ENCODE results near the gene NELL1. TPM values are rescaled to one million over a fixed set of nuclear protein-coding genes. Genes with fewer than 3 reads are reported as not detected.

NELL1 gene
- total RNA-seq, 4 donors from 2014 or later = 0.27 TPM; not detected in 3

- no peaks in the 10 kb centered on the region for H3K9me3 ChIP-seq
- no peaks in the 10 kb centered on the region for H3K27me3 ChIP-seq
- in situ Hi-C loops (cut with MboI; ENCODE audit: low pct_ligation_motif_present in 1 of 4, low pct_unique_long_range_greater_than_20kb in 1 of 4, low sequenced_read_pairs in 3 of 4) = loop anchor here in 2 of 4 donors (25.0 kb wide), 2 partner anchors 850 to 875 kb away; partner anchors contain the start of gene NELL1 (in 1 of the 2)
- DNase-seq = peak; percentile 28
- H3K4me3 ChIP-seq = no peak overlapping the region
- 25 to 58% methylated on average over 1 to 2 of the region's 2 CpGs for WGBS, 2 donors (ENCODE audit: low coverage in 1 of 2)
- H3K4me1 ChIP-seq = no peaks in the 10 kb centered on the region
- intact Hi-C loops (cut with DNase I; ENCODE audit: low total_unique reads) = no loop called here
- H3K27ac ChIP-seq = no peak overlapping the region
- TF ChIP-seq, protein P1, sequence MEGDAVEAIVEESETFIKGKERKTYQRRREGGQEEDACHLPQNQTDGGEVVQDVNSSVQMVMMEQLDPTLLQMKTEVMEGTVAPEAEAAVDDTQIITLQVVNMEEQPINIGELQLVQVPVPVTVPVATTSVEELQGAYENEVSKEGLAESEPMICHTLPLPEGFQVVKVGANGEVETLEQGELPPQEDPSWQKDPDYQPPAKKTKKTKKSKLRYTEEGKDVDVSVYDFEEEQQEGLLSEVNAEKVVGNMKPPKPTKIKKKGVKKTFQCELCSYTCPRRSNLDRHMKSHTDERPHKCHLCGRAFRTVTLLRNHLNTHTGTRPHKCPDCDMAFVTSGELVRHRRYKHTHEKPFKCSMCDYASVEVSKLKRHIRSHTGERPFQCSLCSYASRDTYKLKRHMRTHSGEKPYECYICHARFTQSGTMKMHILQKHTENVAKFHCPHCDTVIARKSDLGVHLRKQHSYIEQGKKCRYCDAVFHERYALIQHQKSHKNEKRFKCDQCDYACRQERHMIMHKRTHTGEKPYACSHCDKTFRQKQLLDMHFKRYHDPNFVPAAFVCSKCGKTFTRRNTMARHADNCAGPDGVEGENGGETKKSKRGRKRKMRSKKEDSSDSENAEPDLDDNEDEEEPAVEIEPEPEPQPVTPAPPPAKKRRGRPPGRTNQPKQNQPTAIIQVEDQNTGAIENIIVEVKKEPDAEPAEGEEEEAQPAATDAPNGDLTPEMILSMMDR (IDR thresholded peaks at IDR 0.05) = peak in 3 of 5 experiments; percentile 11 to 38 (median 30)
- TF ChIP-seq EP300 (IDR thresholded peaks at IDR 0.05; ENCODE audit: low read depth) = no peak
- no peaks in the 10 kb centered on the region for H3K36me3 ChIP-seq
These were observed 842.6 kb downstream of the NELL1 start for GRCh38 chr11:21511835-21512440.

DNA sequence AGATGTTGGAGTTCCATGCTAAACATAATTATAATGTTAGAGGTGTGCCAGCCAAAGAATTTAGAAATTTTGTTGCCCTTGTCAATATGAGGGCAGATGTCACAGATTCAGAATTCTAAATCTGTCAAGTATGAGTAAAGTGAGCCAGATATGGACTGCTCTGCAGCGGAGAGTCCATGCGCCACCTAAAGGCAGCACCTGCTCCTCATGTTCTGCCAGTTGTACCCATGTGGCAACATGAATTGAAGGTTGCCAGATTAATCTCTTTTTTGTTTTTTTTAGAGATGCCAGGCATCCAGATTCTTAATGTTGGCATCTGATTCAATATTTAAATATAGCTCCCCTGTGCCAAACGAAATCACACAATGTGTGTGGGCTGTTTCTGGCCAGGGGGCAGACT, 844.9 kb downstream of the NELL1 start:
- no peaks in the 10 kb centered on the region for H3K4me1 ChIP-seq
- WGBS, 2 donors (ENCODE audit: low coverage in 1 of 2) = 0 to 49% methylated on average over 1 to 3 of the region's 3 CpGs
- H3K27me3 ChIP-seq = no peaks in the 10 kb centered on the region
- no peak overlapping the region for H3K27ac ChIP-seq
- no peaks in the 10 kb centered on the region for H3K36me3 ChIP-seq
- in situ Hi-C loops (cut with MboI; ENCODE audit: low pct_ligation_motif_present in 1 of 4, low pct_unique_long_range_greater_than_20kb in 1 of 4, low sequenced_read_pairs in 3 of 4) (loop anchor here in 2 of 4 donors (25.0 kb wide), 2 partner anchors 852 to 877 kb away; partner anchors contain the start of gene NELL1 (in 1 of the 2)), intact Hi-C loops (cut with DNase I; ENCODE audit: low total_unique reads) (no loop called here)
- TF ChIP-seq POLR2A (IDR thresholded peaks at IDR 0.05) (no peak), POLR2AphosphoS5 (IDR thresholded peaks at IDR 0.05) (no peak), EP300 (IDR thresholded peaks at IDR 0.05; ENCODE audit: low read depth) (no peak)
- TF ChIP-seq, protein P1 (IDR thresholded peaks at IDR 0.05) = no peak
- no peak overlapping the region for H3K4me3 ChIP-seq
- DNase-seq = no peak
- no peaks in the 10 kb centered on the region for H3K9me3 ChIP-seq

DNA sequence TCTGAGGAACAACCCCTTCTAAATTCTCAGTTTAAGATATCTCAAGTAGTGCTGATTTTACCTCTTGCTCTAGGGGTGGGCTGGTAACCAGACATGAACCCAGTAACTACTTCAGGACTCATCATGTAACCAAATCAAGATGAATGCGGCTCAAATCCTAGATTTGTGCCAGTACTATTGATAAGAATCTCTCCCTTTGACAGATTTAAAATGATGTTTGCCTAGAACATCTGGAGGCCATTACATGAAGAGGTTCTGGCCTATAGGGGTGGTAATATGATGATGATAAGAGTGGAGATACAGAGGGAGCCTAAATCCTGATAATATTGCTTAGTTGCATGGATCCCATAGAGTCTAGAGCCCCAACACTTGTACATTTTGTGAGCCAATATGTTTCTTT, 850.9 kb downstream of the NELL1 start:
- in situ Hi-C loops (cut with MboI; ENCODE audit: low pct_ligation_motif_present in 1 of 4, low pct_unique_long_range_greater_than_20kb in 1 of 4, low sequenced_read_pairs in 3 of 4) = loop anchor here in 2 of 4 donors (25.0 kb wide), 2 partner anchors 858 to 883 kb away; partner anchors contain the start of gene NELL1 (in 1 of the 2)
- H3K27me3 ChIP-seq = no peaks in the 10 kb centered on the region
- no peak overlapping the region for H3K4me3 ChIP-seq
- TF ChIP-seq, protein P1 (IDR thresholded peaks at IDR 0.05) = no peak
- TF ChIP-seq EP300 (IDR thresholded peaks at IDR 0.05; ENCODE audit: low read depth) (no peak), POLR2AphosphoS5 (IDR thresholded peaks at IDR 0.05) (no peak), POLR2A (IDR thresholded peaks at IDR 0.05) (no peak)
- no peaks in the 10 kb centered on the region for H3K36me3 ChIP-seq
- H3K9me3 ChIP-seq = no peaks in the 10 kb centered on the region
- intact Hi-C loops (cut with DNase I; ENCODE audit: low total_unique reads) = loop anchor here (10.0 kb wide), 1 partner anchor 1515 kb away; no protein-coding TSS in a partner anchor
- no peak for DNase-seq
- H3K27ac ChIP-seq = no peak overlapping the region
- H3K4me1 ChIP-seq = no peaks in the 10 kb centered on the region
- WGBS, 2 donors (ENCODE audit: low coverage in 1 of 2) = 63 to 93% methylated on average over 1 of the region's 1 CpG

DNA sequence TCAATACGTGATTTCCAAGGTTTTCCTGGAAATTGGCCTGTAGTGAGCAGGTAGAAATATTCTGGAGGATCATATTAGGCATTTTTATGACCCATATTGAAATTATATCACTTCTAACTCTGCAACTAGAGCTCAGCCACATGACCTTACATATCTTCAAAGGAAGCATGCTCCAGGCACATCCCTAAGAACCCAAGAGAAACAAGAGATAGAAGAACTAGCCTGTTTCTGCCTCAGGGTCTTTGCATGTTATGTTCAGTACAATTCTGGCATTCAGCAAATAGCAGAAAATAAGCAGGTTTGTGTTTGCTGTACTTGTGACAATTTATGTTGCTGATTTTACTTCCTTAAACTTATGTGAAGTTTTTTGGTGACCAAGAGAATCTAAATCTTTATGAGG, 859.8 kb downstream of the NELL1 start:
- no peaks in the 10 kb centered on the region for H3K9me3 ChIP-seq
- H3K27me3 ChIP-seq = no peaks in the 10 kb centered on the region
- H3K27ac ChIP-seq = no peak overlapping the region
- no peak overlapping the region for H3K4me3 ChIP-seq
- no peaks in the 10 kb centered on the region for H3K36me3 ChIP-seq
- no peaks in the 10 kb centered on the region for H3K4me1 ChIP-seq
- TF ChIP-seq POLR2AphosphoS5 (IDR thresholded peaks at IDR 0.05) (no peak), EP300 (IDR thresholded peaks at IDR 0.05; ENCODE audit: low read depth) (no peak), POLR2A (IDR thresholded peaks at IDR 0.05) (no peak)
- TF ChIP-seq, protein P1 (IDR thresholded peaks at IDR 0.05) = no peak
- no peak for DNase-seq
- in situ Hi-C loops (cut with MboI; ENCODE audit: low pct_ligation_motif_present in 1 of 4, low pct_unique_long_range_greater_than_20kb in 1 of 4, low sequenced_read_pairs in 3 of 4) (no loop called here), intact Hi-C loops (cut with DNase I; ENCODE audit: low total_unique reads) (loop anchor here (10.0 kb wide), 1 partner anchor 1506 kb away; no protein-coding TSS in a partner anchor)
- WGBS, 2 donors (ENCODE audit: low coverage in 1 of 2) = 34% methylated on average over 1 of the region's 1 CpG; no CpG with 5 or more reads in 1 of the 2 donors

Data from transverse colon (tissue), 4 donors.